Subcutaneous abdominal adipose tissue (tissue), 5 donors: ENCODE measurements around the gene SCYGR1.
"Not testable (repeated sequence)": the region's sequence is repeated elsewhere in the genome, so short reads cannot be mapped to it uniquely, and the experiment has no call there.

Experiments used
- H3K27ac ChIP-seq: one replicate; pipeline ENCODE4 v1.7.0; 2013; ENCODE audit warnings: low read depth, mild to moderate bottlenecking, inconsistent platforms, low read length, moderate library complexity
- H3K27me3 ChIP-seq, 5 donors: one replicate each; pipeline ENCODE4 v1.7.0; 2013; ENCODE audit warnings: low read length in 5 of 5, inconsistent platforms in 1 of 5; ENCODE audit not compliant: control insufficient read depth in 5 of 5, insufficient read depth in 4 of 5
- H3K36me3 ChIP-seq, 5 donors: one replicate each; pipeline ENCODE4 v1.7.0; 2013; ENCODE audit warnings: low read length in 5 of 5; ENCODE audit not compliant: control insufficient read depth in 5 of 5, insufficient read depth in 5 of 5
- H3K4me1 ChIP-seq, 5 donors: one replicate each; pipeline ENCODE4 v1.7.0; 2013; ENCODE audit warnings: low read length in 5 of 5, mild to moderate bottlenecking in 3 of 5, moderate library complexity in 1 of 5; ENCODE audit not compliant: control insufficient read depth in 5 of 5, insufficient read depth in 5 of 5
- H3K4me3 ChIP-seq, 5 donors: one replicate each; pipeline ENCODE4 v1.7.0; 2013; ENCODE audit warnings: low read length in 5 of 5, low read depth in 1 of 5
- H3K9ac ChIP-seq, 5 donors: one replicate each; pipeline ENCODE4 v1.7.0; 2013; ENCODE audit warnings: low read length in 5 of 5, mild to moderate bottlenecking in 4 of 5, moderate library complexity in 3 of 5
- H3K9me3 ChIP-seq, 5 donors: one replicate each; pipeline ENCODE4 v1.7.0; 2013; ENCODE audit warnings: low read length in 5 of 5; ENCODE audit not compliant: control insufficient read depth in 5 of 5
- donor health status: healthy.
- donor health status: healthy.
- donor health status: healthy.
- donor health status: healthy.
- donor health status: healthy.

SCYGR1 gene

DNA sequence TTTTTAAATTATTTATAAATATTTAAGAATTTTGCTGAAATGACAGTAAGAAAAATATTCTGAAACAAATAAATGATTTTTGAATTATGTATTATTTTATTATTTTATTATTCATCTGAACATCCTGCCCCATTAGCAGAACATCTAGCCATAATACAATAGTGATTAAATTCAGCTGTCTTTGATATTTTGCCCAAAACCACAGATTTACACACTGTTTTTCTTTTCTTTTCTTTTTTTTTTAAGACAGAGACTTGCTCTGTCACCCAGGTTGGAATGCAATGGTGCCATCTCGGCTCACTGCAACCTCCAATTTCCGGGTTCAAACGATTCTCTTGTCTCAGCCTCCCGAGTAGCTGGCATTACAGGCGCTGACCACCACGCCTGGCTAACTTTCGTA lies 1.9 kb upstream of the SCYGR1 start:
- H3K9ac ChIP-seq = no peak overlapping the region
- peaks cover 0 to 5% (median 0%) of the 10 kb centered on the region in 5 donors for H3K9me3 ChIP-seq
- no peaks in the 10 kb centered on the region for H3K27me3 ChIP-seq
- H3K4me1 ChIP-seq = peaks cover 0 to 6% (median 0%) of the 10 kb centered on the region in 5 donors
- no peak overlapping the region for H3K4me3 ChIP-seq
- H3K36me3 ChIP-seq = no peaks in the 10 kb centered on the region
- H3K27ac ChIP-seq = no peak overlapping the region

DNA sequence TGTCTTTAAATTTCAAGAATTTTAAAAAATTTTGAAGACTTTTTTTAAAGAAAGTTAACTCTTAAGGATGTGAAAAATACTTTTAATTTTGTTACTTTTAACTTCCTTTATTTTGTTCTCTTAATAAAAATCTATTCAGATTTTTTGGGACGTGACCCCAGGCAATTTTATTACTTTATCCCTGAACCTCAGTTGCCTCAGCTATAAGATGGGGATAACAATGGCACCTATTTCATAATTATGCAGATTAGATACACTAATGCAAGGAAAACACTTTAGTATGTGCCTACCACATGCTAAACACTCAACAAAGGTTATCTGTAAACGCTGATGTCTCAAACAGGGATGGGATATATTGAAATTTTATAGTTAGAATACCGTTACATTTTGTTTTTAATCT lies 1.5 kb upstream of the SCYGR1 start:
- Histone ChIP-seq H3K9ac (no peak overlapping the region), H3K4me1 (peaks cover 0 to 6% (median 0%) of the 10 kb centered on the region in 5 donors), H3K36me3 (no peaks in the 10 kb centered on the region), H3K4me3 (no peak overlapping the region), H3K27ac (no peak overlapping the region), H3K27me3 (no peaks in the 10 kb centered on the region), H3K9me3 (peaks cover 0 to 5% (median 0%) of the 10 kb centered on the region in 5 donors)

DNA sequence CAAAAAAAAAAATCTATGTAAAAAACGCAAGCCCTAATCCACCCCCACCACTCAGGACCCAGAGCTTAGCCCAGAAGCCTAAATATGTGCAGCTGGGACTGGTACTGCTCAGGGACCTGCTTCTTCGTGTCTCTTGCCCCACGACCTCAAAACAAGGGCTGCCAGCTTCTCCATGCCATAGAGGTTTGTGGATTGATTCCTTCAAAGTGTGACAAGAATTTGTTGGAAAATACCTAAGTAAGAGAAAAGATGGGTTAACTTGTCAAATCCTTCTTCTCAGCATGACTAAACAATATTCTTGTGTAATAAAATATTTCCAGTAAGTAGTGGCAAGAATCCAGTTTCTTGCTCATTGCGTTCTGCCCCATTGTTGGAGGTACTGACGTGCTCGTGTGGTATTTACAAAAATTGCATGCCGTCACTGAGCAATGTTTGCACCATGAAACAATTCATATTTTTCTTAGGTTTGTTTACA lies 825 bp upstream of the SCYGR1 start:
- H3K9ac ChIP-seq = no peak overlapping the region
- H3K27me3 ChIP-seq = no peaks in the 10 kb centered on the region
- H3K27ac ChIP-seq = no peak overlapping the region
- H3K36me3 ChIP-seq = no peaks in the 10 kb centered on the region
- H3K9me3 ChIP-seq = peaks cover 0 to 5% (median 0%) of the 10 kb centered on the region in 5 donors
- peaks cover 0 to 5% (median 0%) of the 10 kb centered on the region in 5 donors for H3K4me1 ChIP-seq
- H3K4me3 ChIP-seq = no peak overlapping the region

DNA sequence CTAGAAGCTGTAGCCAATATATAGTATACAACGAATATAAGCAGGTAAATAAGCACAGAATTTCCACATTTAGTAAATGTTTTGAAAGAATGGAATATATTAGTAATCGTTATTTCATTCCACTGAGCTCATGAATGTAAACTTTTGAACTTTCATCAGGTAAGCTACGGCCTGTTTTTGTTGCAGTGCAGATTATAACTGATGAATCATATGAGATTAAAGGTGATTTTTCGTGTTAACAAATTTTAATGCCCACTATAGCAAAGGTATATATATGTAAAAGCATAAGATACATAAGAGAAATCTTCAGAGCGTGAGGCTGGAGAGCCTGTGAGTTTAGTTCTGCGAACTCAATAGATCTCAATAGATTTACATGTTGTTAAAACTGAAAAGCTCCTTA lies 1.1 kb downstream of the SCYGR1 start:
- Histone ChIP-seq H3K27ac (no peak overlapping the region), H3K4me1 (peaks cover 0 to 2% (median 0%) of the 10 kb centered on the region in 5 donors), H3K9me3 (peaks cover 0 to 5% (median 0%) of the 10 kb centered on the region in 5 donors), H3K36me3 (no peaks in the 10 kb centered on the region), H3K9ac (no peak overlapping the region), H3K4me3 (no peak overlapping the region), H3K27me3 (no peaks in the 10 kb centered on the region)

DNA sequence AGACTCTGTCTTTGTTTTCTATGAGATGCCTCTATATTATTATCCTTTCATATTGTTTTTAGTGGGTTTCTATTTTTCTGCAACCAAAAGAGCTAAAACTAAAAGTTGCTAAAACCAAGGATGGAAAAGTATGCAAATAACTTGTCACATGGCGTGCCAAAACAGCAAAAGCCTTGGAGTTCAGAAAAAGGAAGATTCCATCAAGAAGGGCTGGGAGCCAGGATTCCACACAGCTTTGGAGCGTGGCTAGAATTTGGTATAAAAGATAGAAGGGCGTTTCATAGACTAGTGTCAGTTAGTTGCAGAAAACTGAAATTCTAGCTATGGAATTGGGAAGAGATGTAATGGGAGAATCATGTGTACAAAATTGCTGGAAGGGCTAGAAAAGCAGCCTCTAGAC lies 4.1 kb downstream of the SCYGR1 start:
- H3K4me1 ChIP-seq = peaks cover 0 to 2% (median 0%) of the 10 kb centered on the region in 5 donors

DNA sequence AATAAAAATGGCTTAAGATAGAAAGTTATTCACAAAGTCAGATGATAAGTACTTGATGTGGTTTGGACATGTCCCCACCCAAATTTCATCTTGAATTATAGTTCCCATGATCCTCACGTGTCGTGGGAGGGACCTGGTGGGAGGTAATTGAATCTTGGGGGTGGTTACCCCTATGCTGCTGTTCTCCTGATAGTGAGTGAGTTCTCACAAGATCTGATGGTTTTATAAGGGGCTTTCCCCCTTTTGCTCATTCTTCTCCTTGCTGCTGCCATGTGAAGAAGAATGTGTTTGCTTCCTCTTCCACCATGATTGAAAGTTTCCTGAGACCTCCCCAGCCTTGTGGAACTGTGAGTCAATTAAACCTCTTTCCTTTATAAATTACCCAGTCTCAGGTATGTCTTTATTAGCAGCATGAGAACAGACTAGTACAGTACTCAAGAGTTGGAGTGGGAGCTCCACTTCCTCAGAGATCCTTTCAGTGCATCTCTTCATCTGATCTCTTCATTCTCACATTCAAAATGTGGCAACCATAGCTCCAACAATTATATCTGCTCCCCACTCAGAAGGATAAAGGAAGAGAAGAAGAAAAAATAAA lies 5.4 kb downstream of the SCYGR1 start:
- H3K9ac ChIP-seq, H3K36me3 ChIP-seq, H3K4me1 ChIP-seq, H3K27me3 ChIP-seq, H3K27ac ChIP-seq, H3K4me3 ChIP-seq, H3K9me3 ChIP-seq: not testable (repeated sequence)

More for the DNA sequence above, 4.1 kb downstream of the SCYGR1 start:
- Histone ChIP-seq H3K9me3 (peaks cover 0 to 4% (median 0%) of the 10 kb centered on the region in 5 donors), H3K9ac (no peak overlapping the region), H3K36me3 (no peaks in the 10 kb centered on the region), H3K27me3 (no peaks in the 10 kb centered on the region), H3K27ac (no peak overlapping the region), H3K4me3 (no peak overlapping the region)

DNA sequence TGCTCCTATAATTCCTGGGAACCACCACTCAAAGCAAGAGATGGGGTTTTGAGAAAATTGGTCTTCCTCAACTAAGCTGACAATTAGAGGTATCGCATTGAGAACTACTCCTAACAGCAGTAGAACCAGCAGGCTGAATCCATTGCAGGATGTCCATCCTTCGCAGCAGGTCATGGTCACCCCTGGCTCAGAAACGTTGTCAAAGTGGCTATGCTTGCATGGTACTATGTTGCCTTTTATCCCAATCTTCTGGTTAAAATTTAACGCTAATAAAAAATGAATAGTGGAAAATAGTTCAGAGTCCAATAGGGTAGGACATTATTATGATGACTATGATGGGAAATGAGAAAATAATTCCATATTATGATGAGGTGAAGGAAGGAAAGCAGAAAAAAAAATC lies 8.7 kb downstream of the SCYGR1 start, which contains the start of gene TM4SF20:
TM4SF20 (minus strand) TSS at position 212 of the 400 bp plus-strand sequence; CDS start at position 174, 38 bp downstream.
- H3K9me3 ChIP-seq = no peaks in the 10 kb centered on the region
- H3K27ac ChIP-seq = no peak within 1 kb of the TSS
- H3K9ac ChIP-seq = no peak within 1 kb of the TSS
- H3K27me3 ChIP-seq = no peaks in the 10 kb centered on the region
- peaks cover 0 to 2% (median 0%) of the 10 kb centered on the region in 5 donors for H3K4me1 ChIP-seq
- H3K4me3 ChIP-seq = no peak within 1 kb of the TSS
- no peaks in the 10 kb centered on the region for H3K36me3 ChIP-seq

DNA sequence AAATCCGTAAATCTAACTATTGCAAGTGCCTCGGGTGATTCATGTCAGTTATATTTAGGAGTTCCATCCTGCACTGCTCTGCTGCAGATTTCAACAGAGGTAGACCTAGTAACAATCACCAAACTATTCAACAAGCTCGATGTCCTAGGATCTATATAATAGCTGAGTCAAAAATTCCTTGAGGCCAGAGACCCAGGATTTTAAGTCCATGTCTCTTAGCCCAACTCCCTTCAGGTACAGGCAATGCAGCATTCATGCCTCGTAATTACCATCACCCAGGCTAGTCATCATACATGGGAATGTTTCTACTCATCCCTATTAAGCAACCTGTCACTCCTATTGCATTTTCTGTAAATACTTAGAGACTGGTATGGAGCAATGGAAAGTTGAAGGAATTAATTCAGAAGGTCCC lies 9.4 kb downstream of the SCYGR1 start:
- no peak overlapping the region for H3K27ac ChIP-seq
- no peaks in the 10 kb centered on the region for H3K36me3 ChIP-seq
- H3K9ac ChIP-seq = no peak overlapping the region
- no peaks in the 10 kb centered on the region for H3K9me3 ChIP-seq
- H3K4me3 ChIP-seq = no peak overlapping the region
- H3K4me1 ChIP-seq = no peaks in the 10 kb centered on the region
- H3K27me3 ChIP-seq = no peaks in the 10 kb centered on the region

DNA sequence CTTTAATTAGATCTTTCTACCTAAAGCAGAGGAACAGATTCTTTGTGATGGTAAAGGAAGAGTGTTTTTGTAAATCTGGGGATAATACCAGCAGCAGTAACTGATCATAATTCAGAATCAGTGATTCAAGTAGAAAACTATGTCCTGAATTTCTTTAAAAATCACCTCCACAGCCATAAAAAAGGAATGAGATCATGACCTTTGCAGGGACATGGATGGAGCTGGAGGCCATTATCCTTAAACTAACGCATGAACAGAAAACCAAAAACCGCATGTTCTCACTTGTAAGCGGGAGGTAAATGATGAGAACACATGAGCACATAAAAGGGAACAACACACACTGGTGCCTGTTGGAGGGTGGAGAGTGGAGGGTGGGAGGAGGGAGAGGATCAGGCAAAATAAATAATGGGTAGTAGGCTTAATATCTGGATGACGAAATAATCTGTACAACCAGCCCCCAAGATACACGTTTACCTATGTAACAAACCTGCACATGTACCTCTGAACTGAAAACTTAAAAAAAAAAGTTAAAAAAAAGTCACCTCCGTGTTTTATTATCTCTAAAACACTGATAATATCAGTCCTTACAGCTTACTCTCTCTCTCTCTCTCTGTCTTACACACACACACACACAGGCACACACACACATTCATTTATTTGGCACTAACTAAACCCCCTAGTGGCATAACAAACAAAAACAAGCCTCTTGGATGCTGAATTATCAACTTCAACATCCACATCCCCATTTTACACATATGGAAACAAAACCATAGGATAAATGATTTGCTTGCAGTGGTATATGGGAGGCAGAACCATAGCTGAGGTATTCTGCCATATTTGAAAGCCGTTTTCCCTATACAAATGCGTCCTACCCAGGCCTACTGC lies 10.0 kb downstream of the SCYGR1 start:
- Histone ChIP-seq H3K4me3 (no peak overlapping the region), H3K4me1 (no peaks in the 10 kb centered on the region), H3K9me3 (no peaks in the 10 kb centered on the region), H3K27me3 (no peaks in the 10 kb centered on the region), H3K9ac (no peak overlapping the region), H3K27ac (no peak overlapping the region), H3K36me3 (no peaks in the 10 kb centered on the region)
